22Rv1 (cell line): ENCODE measurements around the gene WDTC1.
"Not testable (repeated sequence)": the region's sequence is repeated elsewhere in the genome, so short reads cannot be mapped to it uniquely, and the experiment has no call there.

ENCODE experiments used
- H3K27ac ChIP-seq: fragments of 450-650 bp; 2 replicates; pipeline ENCODE4 v1.5.1; 2017
- CTCF ChIP-seq: fragments of 450-650 bp; IDR thresholded peaks from 2 replicates; pipeline ENCODE4 v1.5.1; 2017; ENCODE audit warnings: mild to moderate bottlenecking
- ZFX ChIP-seq: fragments of 450-650 bp; IDR thresholded peaks from 2 replicates; pipeline ENCODE4 v1.6.1; 2017; ENCODE audit warnings: antibody characterized with exemption, borderline replicate concordance

WDTC1 gene

GRCh38 chr1:27234049-27234882 lies at the start of gene WDTC1:
WDTC1 (plus strand) TSS chr1:27234632; CDS start chr1:27261055, 26,423 bp downstream.
- peak within 1 kb of the TSS; percentile 62 for H3K27ac ChIP-seq
- TF ChIP-seq CTCF (no peak), ZFX (no peak)

- H3K27ac ChIP-seq, result not testable (repeated sequence)
Measured at GRCh38 chr1:27184665-27185064, 49.8 kb upstream of the WDTC1 start.

- no peak overlapping the region for H3K27ac ChIP-seq
- no peak for TF ChIP-seq CTCF
Measured at GRCh38 chr1:27192039-27192529, 42.3 kb upstream of the WDTC1 start.

GRCh38 chr1:27193194-27193593 lies 41.2 kb upstream of the WDTC1 start:
- no peak overlapping the region for H3K27ac ChIP-seq

GRCh38 chr1:27201295-27201694 lies 33.1 kb upstream of the WDTC1 start:
- TF ChIP-seq ZFX, result no peak
- no peak for TF ChIP-seq CTCF
- H3K27ac ChIP-seq, result no peak overlapping the region

More at GRCh38 chr1:27193194-27193593, 41.2 kb upstream of the WDTC1 start:
- no peak for TF ChIP-seq CTCF
- TF ChIP-seq ZFX, result no peak

GRCh38 chr1:27203946-27204345 lies 30.5 kb upstream of the WDTC1 start:
- no peak overlapping the region for H3K27ac ChIP-seq
- no peak for TF ChIP-seq CTCF
- TF ChIP-seq ZFX, result no peak

GRCh38 chr1:27207238-27207637 lies 27.2 kb upstream of the WDTC1 start:
- not testable (repeated sequence) for H3K27ac ChIP-seq

- H3K27ac ChIP-seq, result not testable (repeated sequence)
Measured at GRCh38 chr1:27208143-27208850, 26.1 kb upstream of the WDTC1 start.

GRCh38 chr1:27216466-27216865 lies 18.0 kb upstream of the WDTC1 start:
- H3K27ac ChIP-seq, result no peak overlapping the region
- TF ChIP-seq CTCF (no peak), ZFX (no peak)
